IMR-90 (cell line): ENCODE measurements around the gene MRPS15. TPM values are rescaled to one million over a fixed set of nuclear protein-coding genes. Genes with fewer than 3 reads are reported as not detected.

Experiments used
- ATAC-seq: fragments of 200-7000 bp; cut with Tn5 transposase; 2 replicates; pipeline ENCODE4 v1.9.1; 2020; ENCODE audit warnings: low read depth, mild to moderate bottlenecking, moderate library complexity
- BruUV-seq: library from RNA; stranded (reverse); fragments of 400-500 nt; replicated peaks from 2 replicates; lab custom pipeline; 2021; lab: Mats Ljungman, UMichigan
- CTCF ChIA-PET: fragments of 300-600 bp; formaldehyde crosslinking; extraction: SDS; loops from one replicate; lab custom pipeline; 2021; ENCODE audit warnings: antibody characterized with exemption; lab: Yijun Ruan, JAX
- POLR2A ChIA-PET: fragments of 300-600 bp; sonication (Branson Sonifier 250); formaldehyde crosslinking; loops from one replicate; lab custom pipeline; 2022; ENCODE audit warnings: antibody characterized with exemption; ENCODE audit not compliant: unreplicated experiment; lab: Charles Lee
- DNase-seq: peaks from one replicate; pipeline ENCODE4 v3.0.0; 2013
- H2AFZ ChIP-seq: replicated peaks from 2 replicates; pipeline ENCODE3; 2013; ENCODE audit warnings: low read length, mild to moderate bottlenecking; ENCODE audit not compliant: poor library complexity
- H2AK5ac ChIP-seq: 2 replicates; pipeline ENCODE4 v1.6.1; 2013; ENCODE audit warnings: low read depth, low read length, inconsistent platforms
- H2AK9ac ChIP-seq: replicated peaks from 2 replicates; pipeline ENCODE3; 2013; ENCODE audit warnings: mild to moderate bottlenecking, low read depth, low read length, moderate library complexity; ENCODE audit not compliant: poor library complexity
- H2BK120ac ChIP-seq: 2 replicates; pipeline ENCODE4 v1.6.1; 2013; ENCODE audit warnings: low read depth, low read length, inconsistent platforms
- H2BK15ac ChIP-seq: 3 replicates; pipeline ENCODE4 v1.6.1; 2013; ENCODE audit warnings: low read depth, low read length, inconsistent platforms
- H2BK20ac ChIP-seq: 2 replicates; pipeline ENCODE4 v1.6.1; 2013; ENCODE audit warnings: low read depth, mild to moderate bottlenecking, inconsistent platforms, low read length, moderate library complexity
- H2BK5ac ChIP-seq: 2 replicates; pipeline ENCODE4 v1.6.1; 2013; ENCODE audit warnings: mild to moderate bottlenecking, low read depth, low read length, inconsistent platforms; ENCODE audit not compliant: poor library complexity, severe bottlenecking
- H3K14ac ChIP-seq: replicated peaks from 2 replicates; pipeline ENCODE4 v1.6.1; 2013; ENCODE audit warnings: low read depth, low read length, inconsistent platforms
- H3K18ac ChIP-seq: 2 replicates; pipeline ENCODE4 v1.6.1; 2013; ENCODE audit warnings: low read depth, low read length, control low read depth
- H3K23ac ChIP-seq: 2 replicates; pipeline ENCODE4 v1.6.1; 2013; ENCODE audit warnings: low read depth, low read length, inconsistent platforms
- H3K27ac ChIP-seq: 2 replicates; pipeline ENCODE4 v1.5.1; 2013; ENCODE audit warnings: mild to moderate bottlenecking, control low read depth, low read length; ENCODE audit not compliant: insufficient read depth
- H3K27me3 ChIP-seq: 2 replicates; pipeline ENCODE4 v1.6.1; 2013; ENCODE audit warnings: low read length; ENCODE audit not compliant: control insufficient read depth, insufficient read depth
- H3K36me3 ChIP-seq: 2 replicates; pipeline ENCODE4 v1.6.1; 2013; ENCODE audit warnings: low read length, mixed read lengths; ENCODE audit not compliant: control insufficient read depth, insufficient read depth
- H3K4ac ChIP-seq: 2 replicates; pipeline ENCODE4 v1.6.1; 2013; ENCODE audit warnings: low read depth, low read length, inconsistent platforms
- H3K4me1 ChIP-seq: 2 replicates; pipeline ENCODE4 v1.6.1; 2013; ENCODE audit warnings: low read length, mixed read lengths; ENCODE audit not compliant: control insufficient read depth, insufficient read depth
- H3K4me2 ChIP-seq: 2 replicates; pipeline ENCODE4 v1.6.1; 2013; ENCODE audit warnings: low read depth, mild to moderate bottlenecking, control low read depth, low read length, moderate library complexity
- H3K4me3 ChIP-seq: 2 replicates; pipeline ENCODE4 v1.5.1; 2013; ENCODE audit warnings: low read depth, mild to moderate bottlenecking, control low read depth, low read length, moderate library complexity; ENCODE audit not compliant: insufficient read depth
- H3K56ac ChIP-seq: 2 replicates; pipeline ENCODE4 v1.6.1; 2013; ENCODE audit warnings: low read length, inconsistent platforms; ENCODE audit not compliant: insufficient read depth; ENCODE audit errors: extremely low read depth
- H3K79me1 ChIP-seq, 2 experiments: 2 replicates each; pipeline ENCODE4 v1.6.1; 2013; ENCODE audit warnings: low read length in 2 of 2, inconsistent platforms in 1 of 2, low read depth in 1 of 2
- H3K9ac ChIP-seq: 2 replicates; pipeline ENCODE4 v1.6.1; 2013; ENCODE audit warnings: low read depth, low read length, control low read depth
- H3K9me1 ChIP-seq: 2 replicates; pipeline ENCODE4 v1.6.1; 2013; ENCODE audit warnings: low read length, inconsistent platforms; ENCODE audit not compliant: insufficient read depth
- H3K9me3 ChIP-seq: 2 replicates; pipeline ENCODE4 v1.6.1; 2013; ENCODE audit warnings: low read length; ENCODE audit not compliant: control insufficient read depth, insufficient read depth
- H4K20me1 ChIP-seq: 2 replicates; pipeline ENCODE4 v1.6.1; 2013; ENCODE audit warnings: low read length, inconsistent platforms; ENCODE audit not compliant: insufficient read depth
- H4K5ac ChIP-seq: 2 replicates; pipeline ENCODE4 v1.6.1; 2013; ENCODE audit warnings: mild to moderate bottlenecking, low read depth, low read length, control low read depth
- H4K8ac ChIP-seq, 2 experiments: 2 replicates each; pipeline ENCODE4 v1.6.1; 2013; ENCODE audit warnings: low read depth in 2 of 2, low read length in 2 of 2, control low read depth in 1 of 2, inconsistent platforms in 1 of 2
- H4K91ac ChIP-seq: 2 replicates; pipeline ENCODE4 v1.6.1; 2013; ENCODE audit warnings: low read depth, low read length, inconsistent platforms; ENCODE audit not compliant: insufficient read depth
- CHD1 ChIP-seq: IDR thresholded peaks from 2 replicates; pipeline ENCODE4 v1.6.1; 2012; ENCODE audit warnings: low read depth, low read length, improper control_type of control experiment
- ELK1 ChIP-seq: fragments of 150-350 bp; IDR thresholded peaks from 2 replicates; pipeline ENCODE4 v1.6.1; 2016; ENCODE audit warnings: low read depth, mild to moderate bottlenecking, low read length, moderate library complexity, borderline replicate concordance
- MXI1 ChIP-seq: IDR thresholded peaks from 2 replicates; pipeline ENCODE4 v1.6.1; 2012; ENCODE audit warnings: low read depth, mild to moderate bottlenecking, low read length, moderate library complexity, borderline replicate concordance
- RAD21 ChIP-seq: IDR thresholded peaks from 2 replicates; pipeline ENCODE4 v1.6.1; 2012; ENCODE audit warnings: low read length, improper control_type of control experiment
- SMC3 ChIP-seq: fragments of 150-350 bp; IDR thresholded peaks from 2 replicates; pipeline ENCODE4 v1.6.1; 2016; ENCODE audit warnings: low read depth, mild to moderate bottlenecking, antibody characterized with exemption, low read length, moderate library complexity
- WGBS, 2 experiments: methylation state at CpG; one replicate each; pipeline versions ENCODE4 v1.1.5 to v1.1.7; 2013; ENCODE audit warnings: missing lambda C conversion rate in 2 of 2; ENCODE audit not compliant: insufficient read length in 1 of 2; ENCODE audit errors: extremely low coverage in 2 of 2; 5-methylcytosine and 5-hydroxymethylcytosine counted together
- dilution Hi-C: fragments of 300-500 bp; cut with HindIII; formaldehyde crosslinking; loops from one replicate; pipeline ENCODE4 v1.14.3; 2018; ENCODE audit warnings: low sequenced_read_pairs; ENCODE audit not compliant: unreplicated experiment
- in situ Hi-C: fragments of 300-500 bp; cut with MboI; formaldehyde crosslinking; loops from 3 replicates; pipeline ENCODE4 v1.14.3; 2019; ENCODE audit warnings: low sequenced_read_pairs, inconsistent platforms, mixed read lengths
- intact Hi-C: fragments of 100-400 bp; cut with micrococcal nuclease; formaldehyde crosslinking; loops from 2 replicates; pipeline ENCODE4 v1.10.0; 2022
- polyA plus RNA-seq, 3 experiments: library from polyadenylated mRNA; depleted of rRNA; stranded (reverse); fragments of >200 nt; gene quantifications; 2 replicates each; pipeline ENCODE4 v1.2.3, GENCODE V29; 2012; ENCODE audit warnings: low replicate concordance in 1 of 3
- total RNA-seq: library from RNA; depleted of rRNA; stranded (reverse); fragments of >200 nt; gene quantifications from 2 replicates; pipeline ENCODE4 v1.2.3, GENCODE V29; 2012
- TF ChIP-seq, protein P1 (sequence below): fragments of 150-350 bp; IDR thresholded peaks from 2 replicates; pipeline ENCODE4 v1.6.1; 2017; ENCODE audit warnings: mild to moderate bottlenecking, antibody characterized with exemption, low read length, low read depth
- TF ChIP-seq, protein P2 (sequence below): conservative IDR thresholded peaks from 2 replicates; pipeline ENCODE4 v1.5.1; 2012; ENCODE audit warnings: mild to moderate bottlenecking, low read depth, low read length, improper control_type of control experiment

MRPS15 gene
- total and polyA plus RNA-seq, 2 of the 4 experiments (the other 2 are of a cell fraction), result 46.1 to 77.9 TPM

GRCh38 chr1:36463463-36463802 lies 751 bp downstream of the MRPS15 start:
- dilution Hi-C loops, result no loop called here

More at GRCh38 chr1:36463463-36463802, 751 bp downstream of the MRPS15 start:
- peaks cover 13 to 26% of the 10 kb centered on the region in 2 experiments; a peak in 3 of 4 replicates for H3K79me1 ChIP-seq
- peak overlapping the region; percentile 59; the same call in 1 of the 2 replicates for H3K14ac ChIP-seq
- DNase-seq, result no peak
- peak overlapping the region; percentile 94 for H3K9ac ChIP-seq
- ATAC-seq, result no peak
- POLR2A ChIA-PET, result no interaction called here
- H2BK15ac ChIP-seq, result no peak overlapping the region
- H3K4me1 ChIP-seq, result peaks cover 6% of the 10 kb centered on the region
- peak overlapping the region; percentile 90 for H2AFZ ChIP-seq
- intact Hi-C loops, result no loop called here
- H4K20me1 ChIP-seq, result no peaks in the 10 kb centered on the region
- no peaks in the 10 kb centered on the region for H3K27me3 ChIP-seq
- no peak overlapping the region for H4K91ac ChIP-seq
- no peak overlapping the region for H2BK20ac ChIP-seq
- H3K4ac ChIP-seq, result peak overlapping the region; percentile 86
- no TSS peak for BruUV-seq
- H3K9me1 ChIP-seq, result peaks cover 11% of the 10 kb centered on the region
- H3K36me3 ChIP-seq, result peaks cover 28% of the 10 kb centered on the region
- peak overlapping the region; percentile 95 for H2AK5ac ChIP-seq
- no peak overlapping the region for H2BK5ac ChIP-seq
- in situ Hi-C loops, result loop anchor here (25.0 kb wide), 1 partner anchor 1549 kb away; the partner anchor contains the start of genes FHL3 and UTP11
- H4K5ac ChIP-seq, result peak overlapping the region; percentile 90
- peak overlapping the region; percentile 89 to 94; a peak in 3 of 4 replicates for H4K8ac ChIP-seq
- CTCF ChIA-PET, result no interaction called here
- H2BK120ac ChIP-seq, result no peak overlapping the region
- H3K27ac ChIP-seq, result peak overlapping the region; percentile 81
- H3K9me3 ChIP-seq, result no peaks in the 10 kb centered on the region
- TF ChIP-seq MXI1, result no peak
- TF ChIP-seq SMC3, result no peak
- TF ChIP-seq, protein P1, sequence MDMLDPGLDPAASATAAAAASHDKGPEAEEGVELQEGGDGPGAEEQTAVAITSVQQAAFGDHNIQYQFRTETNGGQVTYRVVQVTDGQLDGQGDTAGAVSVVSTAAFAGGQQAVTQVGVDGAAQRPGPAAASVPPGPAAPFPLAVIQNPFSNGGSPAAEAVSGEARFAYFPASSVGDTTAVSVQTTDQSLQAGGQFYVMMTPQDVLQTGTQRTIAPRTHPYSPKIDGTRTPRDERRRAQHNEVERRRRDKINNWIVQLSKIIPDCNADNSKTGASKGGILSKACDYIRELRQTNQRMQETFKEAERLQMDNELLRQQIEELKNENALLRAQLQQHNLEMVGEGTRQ, result no peak
- no peak for TF ChIP-seq RAD21
- TF ChIP-seq, protein P2, sequence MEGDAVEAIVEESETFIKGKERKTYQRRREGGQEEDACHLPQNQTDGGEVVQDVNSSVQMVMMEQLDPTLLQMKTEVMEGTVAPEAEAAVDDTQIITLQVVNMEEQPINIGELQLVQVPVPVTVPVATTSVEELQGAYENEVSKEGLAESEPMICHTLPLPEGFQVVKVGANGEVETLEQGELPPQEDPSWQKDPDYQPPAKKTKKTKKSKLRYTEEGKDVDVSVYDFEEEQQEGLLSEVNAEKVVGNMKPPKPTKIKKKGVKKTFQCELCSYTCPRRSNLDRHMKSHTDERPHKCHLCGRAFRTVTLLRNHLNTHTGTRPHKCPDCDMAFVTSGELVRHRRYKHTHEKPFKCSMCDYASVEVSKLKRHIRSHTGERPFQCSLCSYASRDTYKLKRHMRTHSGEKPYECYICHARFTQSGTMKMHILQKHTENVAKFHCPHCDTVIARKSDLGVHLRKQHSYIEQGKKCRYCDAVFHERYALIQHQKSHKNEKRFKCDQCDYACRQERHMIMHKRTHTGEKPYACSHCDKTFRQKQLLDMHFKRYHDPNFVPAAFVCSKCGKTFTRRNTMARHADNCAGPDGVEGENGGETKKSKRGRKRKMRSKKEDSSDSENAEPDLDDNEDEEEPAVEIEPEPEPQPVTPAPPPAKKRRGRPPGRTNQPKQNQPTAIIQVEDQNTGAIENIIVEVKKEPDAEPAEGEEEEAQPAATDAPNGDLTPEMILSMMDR, result no peak
- TF ChIP-seq ELK1, result no peak
- TF ChIP-seq CHD1, result no peak
- WGBS, 2 experiments, result no CpG with 5 or more reads among the region's 6 CpGs
- 0 out of 2 replicates have a peak overlapping the region, but pooled peaks have one; percentile 71 for H3K56ac ChIP-seq
- H3K4me3 ChIP-seq, result peak overlapping the region; percentile 90
- H2AK9ac ChIP-seq, result peak overlapping the region; percentile 92
- H3K18ac ChIP-seq, result no peak overlapping the region
- peak overlapping the region; percentile 69; the same call in 1 of the 2 replicates for H3K23ac ChIP-seq
- peak overlapping the region; percentile 95 for H3K4me2 ChIP-seq
